ENCODE measurements around the gene TBCB. TPM values are rescaled to one million over a fixed set of nuclear protein-coding genes. Genes with fewer than 3 reads are reported as not detected.

TBCB gene
- total and polyA plus RNA-seq, 9 of the 15 experiments (the other 6 are each of a cell fraction or from before 2014, with no cell fraction given) = 3.5 to 115 (median 58.9) TPM

DNA sequence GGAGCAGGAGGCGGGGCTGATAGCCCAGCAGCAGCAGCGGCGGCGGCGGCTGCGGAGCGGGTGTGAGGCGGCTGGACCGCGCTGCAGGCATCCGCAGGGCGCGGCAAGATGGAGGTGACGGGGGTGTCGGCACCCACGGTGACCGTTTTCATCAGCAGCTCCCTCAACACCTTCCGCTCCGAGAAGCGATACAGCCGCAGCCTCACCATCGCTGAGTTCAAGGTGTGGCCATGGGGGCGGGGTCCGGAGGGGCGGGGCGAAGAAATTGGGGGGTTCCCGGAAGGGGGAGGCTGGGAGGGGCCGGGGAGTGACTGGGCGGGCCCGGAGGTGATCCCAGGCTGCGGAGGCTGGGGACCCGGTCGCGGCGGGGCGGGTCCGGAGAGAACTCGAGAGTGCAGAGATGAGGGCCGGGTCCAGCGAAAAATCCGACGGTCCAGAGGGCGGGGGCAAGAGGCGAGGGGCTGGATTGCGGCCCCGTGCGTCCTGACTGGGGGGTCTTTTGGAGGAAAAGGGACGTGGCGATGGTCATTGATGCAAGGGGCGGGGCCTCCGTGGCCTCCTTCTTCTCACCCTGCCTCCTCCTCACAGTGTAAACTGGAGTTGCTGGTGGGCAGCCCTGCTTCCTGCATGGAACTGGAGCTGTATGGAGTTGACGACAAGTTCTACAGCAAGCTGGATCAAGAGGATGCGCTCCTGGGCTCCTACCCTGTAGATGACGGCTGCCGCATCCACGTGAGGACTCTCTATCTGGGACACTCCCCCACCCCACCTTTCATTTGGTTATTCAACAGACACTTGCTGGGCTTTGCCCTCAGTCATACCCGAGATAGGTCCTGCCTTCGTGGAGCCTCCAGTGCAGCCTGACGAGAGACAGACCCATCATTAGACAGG is at the start of gene TBCB (continued):
- TF ChIP-seq RBM25 (IDR thresholded peaks at IDR 0.05; ENCODE audit: low read depth, low read length, severe bottlenecking) (peak; percentile 96), KDM4B (IDR thresholded peaks at IDR 0.05; ENCODE audit: borderline replicate concordance in 2 of 2, low read depth in 1 of 2) (no peak), NFYB (IDR thresholded peaks at IDR 0.05; ENCODE audit: extremely low read depth, insufficient read length) (no peak), POLR2A (conservative IDR thresholded peaks at IDR 0.05) (0 out of 2 replicates have a peak, but pooled peaks have one; percentile 16), TEAD1 (CRISPR knock-in tag; IDR thresholded peaks at IDR 0.05) (no peak), SMAD2 (IDR thresholded peaks at IDR 0.05; ENCODE audit: low read depth, low read length) (no peak), PHF8 (IDR thresholded peaks at IDR 0.05; ENCODE audit: borderline replicate concordance, low read length) (peak; percentile 60; the same call in 1 of the 2 replicates), NCOA4 (IDR thresholded peaks at IDR 0.05; ENCODE audit: partially characterized antibody) (no peak), ETV1 (tag; conservative IDR thresholded peaks at IDR 0.05; ENCODE audit: low read depth) (no peak), TAF1 (IDR thresholded peaks at IDR 0.05; ENCODE audit: control insufficient read depth, extremely low read depth, insufficient read depth, low read length, severe bottlenecking) (peak; percentile 40), SIN3A (IDR thresholded peaks at IDR 0.05; ENCODE audit: borderline replicate concordance in 2 of 2, control insufficient read depth in 1 of 2, low read depth in 2 of 2, low read length in 2 of 2) (peak in 1 of 2 experiments; percentile 68; a peak in 1 of 4 replicates), FOXA3 (CRISPR knock-in tag; conservative IDR thresholded peaks at IDR 0.05 in 1 of 2, IDR thresholded peaks at IDR 0.05 in 1 of 2) (no peak), SRF (CRISPR knock-in tag; IDR thresholded peaks at IDR 0.05) (0 out of 4 replicates have a peak, but pooled peaks of 1 of the 2 experiments have one; percentile 17)
- TF ChIP-seq, protein P1, sequence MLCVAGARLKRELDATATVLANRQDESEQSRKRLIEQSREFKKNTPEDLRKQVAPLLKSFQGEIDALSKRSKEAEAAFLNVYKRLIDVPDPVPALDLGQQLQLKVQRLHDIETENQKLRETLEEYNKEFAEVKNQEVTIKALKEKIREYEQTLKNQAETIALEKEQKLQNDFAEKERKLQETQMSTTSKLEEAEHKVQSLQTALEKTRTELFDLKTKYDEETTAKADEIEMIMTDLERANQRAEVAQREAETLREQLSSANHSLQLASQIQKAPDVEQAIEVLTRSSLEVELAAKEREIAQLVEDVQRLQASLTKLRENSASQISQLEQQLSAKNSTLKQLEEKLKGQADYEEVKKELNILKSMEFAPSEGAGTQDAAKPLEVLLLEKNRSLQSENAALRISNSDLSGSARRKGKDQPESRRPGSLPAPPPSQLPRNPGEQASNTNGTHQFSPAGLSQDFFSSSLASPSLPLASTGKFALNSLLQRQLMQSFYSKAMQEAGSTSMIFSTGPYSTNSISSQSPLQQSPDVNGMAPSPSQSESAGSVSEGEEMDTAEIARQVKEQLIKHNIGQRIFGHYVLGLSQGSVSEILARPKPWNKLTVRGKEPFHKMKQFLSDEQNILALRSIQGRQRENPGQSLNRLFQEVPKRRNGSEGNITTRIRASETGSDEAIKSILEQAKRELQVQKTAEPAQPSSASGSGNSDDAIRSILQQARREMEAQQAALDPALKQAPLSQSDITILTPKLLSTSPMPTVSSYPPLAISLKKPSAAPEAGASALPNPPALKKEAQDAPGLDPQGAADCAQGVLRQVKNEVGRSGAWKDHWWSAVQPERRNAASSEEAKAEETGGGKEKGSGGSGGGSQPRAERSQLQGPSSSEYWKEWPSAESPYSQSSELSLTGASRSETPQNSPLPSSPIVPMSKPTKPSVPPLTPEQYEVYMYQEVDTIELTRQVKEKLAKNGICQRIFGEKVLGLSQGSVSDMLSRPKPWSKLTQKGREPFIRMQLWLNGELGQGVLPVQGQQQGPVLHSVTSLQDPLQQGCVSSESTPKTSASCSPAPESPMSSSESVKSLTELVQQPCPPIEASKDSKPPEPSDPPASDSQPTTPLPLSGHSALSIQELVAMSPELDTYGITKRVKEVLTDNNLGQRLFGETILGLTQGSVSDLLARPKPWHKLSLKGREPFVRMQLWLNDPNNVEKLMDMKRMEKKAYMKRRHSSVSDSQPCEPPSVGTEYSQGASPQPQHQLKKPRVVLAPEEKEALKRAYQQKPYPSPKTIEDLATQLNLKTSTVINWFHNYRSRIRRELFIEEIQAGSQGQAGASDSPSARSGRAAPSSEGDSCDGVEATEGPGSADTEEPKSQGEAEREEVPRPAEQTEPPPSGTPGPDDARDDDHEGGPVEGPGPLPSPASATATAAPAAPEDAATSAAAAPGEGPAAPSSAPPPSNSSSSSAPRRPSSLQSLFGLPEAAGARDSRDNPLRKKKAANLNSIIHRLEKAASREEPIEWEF (CRISPR knock-in tag; IDR thresholded peaks at IDR 0.05) = no peak
- TF ChIP-seq, protein P2, sequence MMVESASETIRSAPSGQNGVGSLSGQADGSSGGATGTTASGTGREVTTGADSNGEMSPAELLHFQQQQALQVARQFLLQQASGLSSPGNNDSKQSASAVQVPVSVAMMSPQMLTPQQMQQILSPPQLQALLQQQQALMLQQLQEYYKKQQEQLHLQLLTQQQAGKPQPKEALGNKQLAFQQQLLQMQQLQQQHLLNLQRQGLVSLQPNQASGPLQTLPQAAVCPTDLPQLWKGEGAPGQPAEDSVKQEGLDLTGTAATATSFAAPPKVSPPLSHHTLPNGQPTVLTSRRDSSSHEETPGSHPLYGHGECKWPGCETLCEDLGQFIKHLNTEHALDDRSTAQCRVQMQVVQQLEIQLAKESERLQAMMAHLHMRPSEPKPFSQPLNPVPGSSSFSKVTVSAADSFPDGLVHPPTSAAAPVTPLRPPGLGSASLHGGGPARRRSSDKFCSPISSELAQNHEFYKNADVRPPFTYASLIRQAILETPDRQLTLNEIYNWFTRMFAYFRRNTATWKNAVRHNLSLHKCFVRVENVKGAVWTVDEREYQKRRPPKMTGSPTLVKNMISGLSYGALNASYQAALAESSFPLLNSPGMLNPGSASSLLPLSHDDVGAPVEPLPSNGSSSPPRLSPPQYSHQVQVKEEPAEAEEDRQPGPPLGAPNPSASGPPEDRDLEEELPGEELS (CRISPR knock-in tag; IDR thresholded peaks at IDR 0.05; ENCODE audit: borderline replicate concordance) = no peak
- TF ChIP-seq, protein P3, sequence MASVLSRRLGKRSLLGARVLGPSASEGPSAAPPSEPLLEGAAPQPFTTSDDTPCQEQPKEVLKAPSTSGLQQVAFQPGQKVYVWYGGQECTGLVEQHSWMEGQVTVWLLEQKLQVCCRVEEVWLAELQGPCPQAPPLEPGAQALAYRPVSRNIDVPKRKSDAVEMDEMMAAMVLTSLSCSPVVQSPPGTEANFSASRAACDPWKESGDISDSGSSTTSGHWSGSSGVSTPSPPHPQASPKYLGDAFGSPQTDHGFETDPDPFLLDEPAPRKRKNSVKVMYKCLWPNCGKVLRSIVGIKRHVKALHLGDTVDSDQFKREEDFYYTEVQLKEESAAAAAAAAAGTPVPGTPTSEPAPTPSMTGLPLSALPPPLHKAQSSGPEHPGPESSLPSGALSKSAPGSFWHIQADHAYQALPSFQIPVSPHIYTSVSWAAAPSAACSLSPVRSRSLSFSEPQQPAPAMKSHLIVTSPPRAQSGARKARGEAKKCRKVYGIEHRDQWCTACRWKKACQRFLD (CRISPR knock-in tag; IDR thresholded peaks at IDR 0.05) = 0 out of 2 replicates have a peak, but pooled peaks have one; percentile 0

Measured in K562 (cell line).